Fibroblast of skin of left quadriceps (primary cell): ENCODE results near the gene HCN2.

Experiments
- DNase-seq, 2 experiments: peaks; one replicate each; pipeline ENCODE4 v3.0.0-alpha.2; 2013; ENCODE audit warnings: low read depth in 2 of 2

HCN2 gene

GRCh38 chr19:653425-653824 lies 63.7 kb downstream of the HCN2 start:
- DNase-seq = no peak

- DNase-seq = no peak
These were observed 66.0 kb downstream of the HCN2 start for GRCh38 chr19:655691-656090.

DNA sequence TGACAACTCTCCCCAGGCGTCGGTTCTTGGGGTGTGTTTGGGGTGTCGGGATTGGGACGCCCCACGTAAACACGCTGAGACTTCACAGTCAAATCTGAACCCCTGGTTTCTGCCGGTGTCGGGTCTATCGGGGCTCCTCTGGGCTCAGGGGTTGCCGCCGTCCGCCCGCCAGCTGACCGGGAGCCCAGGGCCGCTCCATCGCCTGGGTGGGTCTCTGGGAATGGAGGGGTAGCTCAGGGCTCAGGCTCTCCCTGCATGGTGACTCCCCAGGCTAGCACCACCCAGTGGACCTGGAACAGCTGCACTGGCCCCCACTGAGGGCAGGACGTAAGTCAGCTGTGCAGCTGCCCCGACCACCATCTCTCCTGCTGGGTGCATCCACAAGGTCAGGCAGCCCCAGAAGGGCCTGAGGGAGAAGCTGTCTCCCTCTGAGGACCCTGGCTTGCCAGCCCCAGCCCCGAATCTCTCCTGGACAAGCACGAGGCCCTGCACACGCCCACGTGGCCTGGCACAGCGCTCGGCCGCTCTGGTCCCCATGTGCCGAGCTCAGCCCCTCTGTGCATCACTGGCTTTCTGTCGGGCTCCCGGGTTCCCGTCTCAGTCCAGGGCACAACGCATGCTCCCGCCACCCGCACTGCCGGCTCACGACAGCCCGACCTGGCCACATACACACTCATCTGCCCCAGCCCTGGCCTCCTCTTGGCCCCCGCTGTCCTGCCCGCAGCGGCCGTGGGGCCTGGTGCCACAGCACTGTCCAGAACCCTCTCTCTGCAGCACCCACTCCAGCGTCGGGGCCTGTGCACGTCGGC lies 67.3 kb downstream of the HCN2 start:
- DNase-seq = no peak

- DNase-seq = no peak
These were observed 67.9 kb downstream of the HCN2 start for GRCh38 chr19:657611-658010.

DNA sequence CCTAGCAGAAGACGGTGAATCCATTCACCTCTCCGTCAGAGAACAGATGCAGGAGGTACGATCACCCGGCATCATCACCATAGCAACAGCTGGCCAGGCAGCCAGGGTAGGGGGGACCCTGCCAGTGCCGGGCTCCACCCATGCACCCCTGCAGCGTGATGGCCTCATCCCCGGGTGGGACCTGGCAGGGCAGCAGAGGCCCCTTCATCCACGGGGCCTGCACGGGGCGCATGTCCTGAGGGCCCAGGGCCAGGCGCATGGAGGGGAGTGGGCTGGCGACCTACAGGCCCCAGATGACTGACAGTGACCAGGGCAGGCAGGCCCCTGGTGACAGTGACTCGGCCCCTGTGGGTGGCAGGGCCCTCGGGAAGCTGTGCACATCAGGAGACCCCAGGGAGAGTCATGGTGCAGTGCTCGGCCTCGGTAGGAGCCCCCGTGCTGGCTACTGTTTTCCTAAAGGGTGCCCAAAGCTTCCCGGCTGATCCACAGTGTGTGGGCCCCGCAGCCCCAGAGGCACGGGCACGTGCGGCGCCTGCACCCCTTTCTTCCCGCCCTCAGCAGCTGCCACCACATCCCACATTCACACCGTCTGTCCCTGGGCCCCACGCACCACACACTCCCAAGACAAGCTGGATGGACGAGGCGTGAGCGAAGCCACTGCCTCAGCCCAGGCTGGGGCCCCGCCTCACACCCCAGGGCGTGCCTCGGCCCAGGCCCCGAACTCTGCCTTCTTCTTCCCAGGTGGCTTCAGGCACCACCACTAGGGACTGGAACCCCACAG lies 68.6 kb downstream of the HCN2 start:
- DNase-seq = no peak

- DNase-seq = no peak
These were observed 69.5 kb downstream of the HCN2 start for GRCh38 chr19:658916-659839.

DNA sequence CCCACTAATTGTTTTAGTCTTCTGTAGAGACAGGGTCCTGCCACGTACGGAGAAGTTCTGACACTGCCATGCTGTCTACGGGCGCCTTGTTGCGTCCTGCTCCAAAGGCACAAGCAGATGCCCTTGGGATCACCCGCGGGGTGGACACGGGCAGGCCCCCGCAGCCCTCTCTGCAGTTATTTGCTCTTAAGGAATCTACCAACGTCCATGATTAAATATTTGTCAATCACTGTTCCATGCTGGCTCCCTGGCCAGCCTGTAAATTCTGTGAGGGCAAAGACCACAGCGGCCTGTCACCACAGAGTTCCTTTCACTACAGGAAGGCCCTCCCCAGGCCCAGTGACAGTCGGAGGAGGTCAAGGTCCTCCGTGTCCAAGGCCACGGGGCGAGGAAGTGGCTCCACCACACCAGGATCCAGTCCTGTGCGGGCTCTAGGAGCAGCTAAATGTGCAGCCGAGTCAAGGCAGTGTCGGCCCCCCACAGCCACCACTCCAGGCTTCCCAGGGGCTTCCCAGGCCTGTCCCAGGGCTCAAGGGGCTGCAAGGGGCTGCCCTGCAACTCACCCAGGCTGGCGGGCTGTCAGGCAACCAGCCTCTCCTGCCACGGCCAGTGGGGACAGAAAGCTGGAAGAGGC lies 71.2 kb downstream of the HCN2 start:
- no peak for DNase-seq

GRCh38 chr19:661427-662196 lies 71.9 kb downstream of the HCN2 start:
- no peak for DNase-seq

- DNase-seq = no peak
These were observed 72.7 kb downstream of the HCN2 start for GRCh38 chr19:662207-662961.

- peak; percentile 86 to 87 for DNase-seq
These were observed 73.4 kb downstream of the HCN2 start, which contains the start of gene RNF126 for GRCh38 chr19:662962-663681. RNF126 (minus strand) TSS chr19:663214; CDS start chr19:663121, 93 bp downstream.

DNA sequence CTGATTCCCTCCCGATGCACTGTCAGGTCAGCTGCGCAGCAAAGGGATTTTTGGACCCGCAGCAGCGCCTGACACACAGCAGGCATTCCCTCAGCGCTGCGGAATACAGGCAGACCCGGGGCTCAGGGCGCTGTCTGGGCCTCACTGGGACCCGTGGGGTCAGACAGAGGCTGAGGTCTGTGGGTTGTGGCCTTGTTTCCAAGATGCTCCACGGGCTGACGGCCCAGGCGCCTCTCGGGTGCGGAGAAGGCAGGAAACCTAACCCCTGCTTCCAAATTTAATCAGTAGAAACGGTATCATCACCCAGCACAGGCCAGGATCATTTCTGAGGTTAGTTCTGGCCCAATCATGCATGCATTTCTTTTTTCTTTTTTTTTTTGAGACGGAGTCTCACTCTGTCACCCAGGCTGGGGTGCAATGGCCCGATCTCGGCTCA lies 74.0 kb downstream of the HCN2 start:
- no peak for DNase-seq

GRCh38 chr19:664913-665443 lies 75.3 kb downstream of the HCN2 start:
- DNase-seq = peak; percentile 37 to 45
